ENCODE data around the gene UPF3B.
"Not testable (repeated sequence)": the region's sequence is repeated elsewhere in the genome, so short reads cannot be mapped to it uniquely, and the experiment has no call there.

Gene UPF3B

GRCh38 chrX:119821703-119822102 is 31.1 kb downstream of the UPF3B start:
- DNase-seq, result not testable (repeated sequence)

DNA sequence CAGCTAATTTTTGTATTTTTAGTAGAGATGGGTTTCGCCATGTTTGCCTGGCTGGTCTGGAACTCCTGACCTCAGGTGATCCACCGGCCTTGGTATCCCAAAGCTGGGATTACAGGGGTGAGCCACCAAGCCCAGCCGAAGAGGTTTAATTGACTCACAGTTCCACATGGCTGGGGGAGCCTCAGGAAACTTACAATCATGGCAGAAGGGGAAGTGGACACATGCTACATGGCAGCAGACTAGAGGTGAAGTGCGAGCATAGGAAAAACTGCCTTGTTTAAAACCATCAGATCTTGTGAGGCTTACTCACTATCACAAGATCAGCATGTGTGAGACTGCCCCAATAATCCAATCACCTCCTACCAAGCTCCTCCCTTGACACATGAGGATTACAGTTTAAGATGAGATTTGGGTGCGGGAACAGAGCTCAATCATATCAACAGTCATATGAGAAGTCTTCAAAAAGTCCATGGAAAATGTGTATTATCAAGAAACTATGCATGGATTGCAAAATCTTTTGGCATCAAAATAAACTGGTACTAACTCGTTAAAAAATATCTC is 35.6 kb downstream of the UPF3B start:
- no peak for DNase-seq

DNA sequence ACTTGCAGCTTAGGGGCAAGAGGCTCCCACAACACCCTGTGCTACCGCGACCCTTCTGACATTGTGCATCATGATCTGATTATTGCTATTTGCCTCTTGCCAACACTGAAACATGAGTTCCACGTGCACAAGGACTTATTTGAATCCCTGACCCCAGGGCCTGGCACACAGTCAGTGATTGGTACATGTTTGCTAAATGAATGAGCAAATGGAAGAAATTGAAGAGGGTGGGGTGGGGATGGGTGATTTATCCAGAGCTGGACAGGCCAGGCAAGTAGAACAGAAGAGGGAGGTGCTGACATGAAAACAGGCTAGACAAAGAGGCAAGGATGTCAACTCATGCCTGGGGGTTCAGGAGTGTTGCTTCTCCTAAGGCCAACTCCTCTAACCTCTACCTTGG is 36.5 kb downstream of the UPF3B start:
- no peak for DNase-seq

- DNase-seq, result no peak
Measured at GRCh38 chrX:119809185-119809666, 43.5 kb downstream of the UPF3B start.

DNA sequence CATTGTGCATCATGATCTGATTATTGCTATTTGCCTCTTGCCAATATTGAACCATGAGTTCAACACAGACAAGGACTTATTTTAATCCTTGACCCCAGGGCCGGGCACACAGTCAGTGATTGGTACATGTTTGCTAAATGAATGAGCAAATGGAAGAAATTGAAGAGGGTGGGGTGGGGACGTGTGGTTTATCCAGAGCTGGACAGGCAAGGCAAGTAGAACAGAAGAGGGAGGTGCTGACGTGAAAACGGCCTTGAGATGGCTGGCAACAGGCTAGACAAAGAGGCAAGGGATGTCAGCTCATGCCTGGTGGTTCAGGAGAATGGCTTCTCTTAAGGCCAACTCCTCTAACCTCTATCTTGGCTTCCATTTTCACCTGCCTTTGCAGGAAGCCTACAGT is 44.3 kb downstream of the UPF3B start:
- not testable (repeated sequence) for DNase-seq

DNA sequence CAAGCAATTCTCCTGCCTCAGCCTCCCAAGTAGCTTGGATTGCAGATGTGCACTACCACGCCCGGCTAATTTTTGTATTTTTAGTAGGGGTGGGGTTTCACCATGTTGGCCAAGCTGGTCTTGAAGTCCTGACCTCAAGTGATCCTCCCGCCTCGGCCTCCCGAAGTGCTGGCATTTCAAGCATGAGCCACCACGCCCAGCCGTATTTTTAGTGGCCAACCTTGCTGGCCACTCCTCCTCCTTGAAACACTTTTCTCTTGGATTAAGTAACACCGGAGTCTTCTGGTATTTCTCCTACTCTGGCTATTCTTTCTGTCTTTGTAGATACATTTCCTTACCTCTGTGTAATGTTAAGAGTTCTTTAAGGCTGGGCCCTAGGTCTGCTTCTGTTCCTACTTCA is 50.2 kb downstream of the UPF3B start:
- DNase-seq, result no peak

GRCh38 chrX:119801253-119802221 is 51.2 kb downstream of the UPF3B start:
- DNase-seq, result no peak

GRCh38 chrX:119791437-119792231 is 61.1 kb downstream of the UPF3B start, which contains the start of gene RPL39:
Gene RPL39, minus strand, starts transcription at chrX:119791630. Its CDS starts 54 bp downstream, at chrX:119791576.
- peak; percentile 81 to 85 for DNase-seq

DNA sequence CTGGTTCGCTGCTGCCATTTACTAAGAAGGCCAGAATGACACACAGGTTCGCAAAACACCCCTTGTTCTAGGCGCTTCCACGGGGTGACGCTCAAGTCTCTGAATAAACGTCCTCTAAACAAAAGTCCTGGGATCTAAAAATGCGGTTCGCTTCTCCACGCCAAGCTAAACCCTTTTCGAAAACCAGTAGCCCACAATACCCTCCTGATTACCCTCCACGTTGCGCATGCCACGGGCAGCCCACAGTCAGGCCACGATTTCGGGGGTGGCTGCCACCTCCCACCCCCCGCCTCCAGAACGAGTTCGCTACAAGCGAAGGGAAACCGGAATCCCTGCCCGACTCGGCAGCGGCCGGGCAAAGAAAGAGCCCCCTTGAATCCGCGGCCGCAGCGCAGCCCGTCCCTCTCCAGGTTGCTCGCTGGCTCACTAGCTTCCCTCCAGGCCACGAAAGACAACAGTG is 61.8 kb downstream of the UPF3B start:
- DNase-seq, result no peak

DNA sequence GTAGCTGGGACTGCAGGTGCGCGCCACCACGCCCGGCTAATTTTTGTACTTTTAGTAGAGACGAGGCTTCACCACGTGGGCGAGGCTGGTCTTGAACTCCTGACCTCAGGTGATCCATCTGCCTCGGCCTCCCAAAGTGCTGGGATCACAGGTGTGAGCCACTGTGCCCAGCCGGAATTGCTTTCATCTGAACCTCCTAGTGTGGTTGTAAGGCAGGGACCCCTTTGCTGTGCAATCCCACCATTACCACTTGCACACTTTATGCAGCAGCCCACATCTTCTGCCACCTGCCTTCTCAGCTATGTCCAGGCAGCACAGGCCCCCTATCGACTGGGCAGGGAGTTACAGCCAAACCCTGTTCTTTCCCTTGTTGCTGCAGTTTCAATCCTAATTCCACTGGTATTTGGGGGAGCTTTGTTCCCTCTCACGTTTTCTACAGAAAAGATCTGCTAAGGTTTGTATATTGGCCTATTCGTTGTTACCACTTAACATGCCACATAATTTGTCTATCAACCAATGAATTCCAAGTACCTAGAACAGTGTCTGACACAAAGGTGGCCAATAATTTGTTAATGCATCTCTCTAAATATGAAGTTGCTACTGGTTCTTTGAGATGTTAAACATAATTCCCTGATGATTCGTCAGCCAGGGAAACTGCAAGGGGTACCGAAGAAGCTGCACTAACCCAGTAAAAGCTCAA is 67.9 kb downstream of the UPF3B start:
- DNase-seq, result no peak

All from NCI-H1930 (cell line).